ENCODE data around the gene SYNE1.

Gene SYNE1

DNA sequence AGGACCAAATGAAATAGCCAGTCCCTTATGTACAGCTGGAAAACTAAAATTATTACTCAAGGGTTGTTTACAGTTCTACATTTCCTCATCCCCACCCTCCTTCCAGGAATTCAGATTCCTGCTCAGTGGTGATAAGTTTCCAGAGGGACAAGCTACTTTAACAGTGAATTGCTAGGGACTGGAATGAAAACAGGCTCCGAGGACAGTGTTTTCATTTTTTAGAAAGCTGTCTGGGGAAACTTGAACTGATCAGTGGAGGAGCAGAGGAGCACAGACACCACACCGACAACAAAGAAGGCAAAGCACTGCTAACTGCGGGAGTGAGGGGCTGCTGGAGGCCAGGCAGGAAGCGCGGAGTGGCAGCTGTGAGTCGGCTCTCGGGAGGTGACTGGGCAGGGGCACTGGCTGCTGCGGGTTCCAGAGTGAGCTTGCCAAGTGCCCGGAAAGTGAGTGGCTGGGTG, 507.4 kb downstream of the SYNE1 start:
- Mint-ChIP-seq H3K27me3 (ENCODE audit: low read depth) (no peaks in the 10 kb centered on the region), H3K36me3 (ENCODE audit: low read depth) (peaks cover 51% of the 10 kb centered on the region), H3K27ac (no peak overlapping the region), H3K4me1 (ENCODE audit: low read depth) (peaks cover 11% of the 10 kb centered on the region), H3K9me3 (no peaks in the 10 kb centered on the region), H3K4me3 (no peak overlapping the region)

GRCh38 chr6:152127432-152128165, 509.6 kb downstream of the SYNE1 start:
- H3K9me3 Mint-ChIP-seq: no peaks in the 10 kb centered on the region
- peaks cover 11% of the 10 kb centered on the region for H3K4me1 Mint-ChIP-seq (ENCODE audit: low read depth)
- no peaks in the 10 kb centered on the region for H3K27me3 Mint-ChIP-seq (ENCODE audit: low read depth)
- no peak overlapping the region for H3K27ac Mint-ChIP-seq
- H3K36me3 Mint-ChIP-seq (ENCODE audit: low read depth): peaks cover 49% of the 10 kb centered on the region
- no peak overlapping the region for H3K4me3 Mint-ChIP-seq

DNA sequence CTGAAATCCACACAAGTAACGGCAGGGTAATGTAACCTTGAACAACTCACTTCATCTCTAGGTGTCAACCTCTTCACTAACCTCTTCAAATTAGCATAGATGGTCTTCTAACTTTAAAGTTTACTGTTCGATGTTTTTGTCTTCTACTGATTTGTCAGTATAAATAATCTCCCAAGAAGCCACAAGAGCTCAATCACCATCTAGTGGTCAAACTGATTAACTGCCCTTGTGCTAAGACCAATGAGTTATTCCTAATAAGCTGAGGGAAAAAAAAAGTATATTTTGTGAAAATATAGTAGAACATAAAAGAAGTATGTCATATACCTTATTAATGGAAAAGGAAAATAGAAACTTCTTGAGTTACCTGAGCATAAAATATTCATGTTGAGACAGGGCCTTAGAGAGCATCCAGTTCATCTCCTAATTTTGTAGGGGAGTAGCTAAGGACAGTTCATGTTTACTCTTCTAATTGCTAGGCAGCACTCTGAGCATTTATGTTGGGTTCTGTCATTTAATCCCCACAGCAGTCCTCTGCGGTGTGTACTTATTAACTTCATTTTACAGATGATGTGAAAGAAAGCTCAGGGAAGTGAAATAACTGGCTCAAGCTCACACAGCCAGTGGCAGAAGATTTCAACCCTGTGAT, 512.6 kb downstream of the SYNE1 start:
- Mint-ChIP-seq H3K27me3 (ENCODE audit: low read depth) (no peaks in the 10 kb centered on the region), H3K4me3 (no peak overlapping the region), H3K4me1 (ENCODE audit: low read depth) (peaks cover 5% of the 10 kb centered on the region), H3K9me3 (no peaks in the 10 kb centered on the region), H3K27ac (no peak overlapping the region), H3K36me3 (ENCODE audit: low read depth) (peaks cover 48% of the 10 kb centered on the region)

GRCh38 chr6:152123076-152123475, 514.1 kb downstream of the SYNE1 start:
- no peaks in the 10 kb centered on the region for H3K27me3 Mint-ChIP-seq (ENCODE audit: low read depth)
- peaks cover 43% of the 10 kb centered on the region for H3K36me3 Mint-ChIP-seq (ENCODE audit: low read depth)
- no peak overlapping the region for H3K4me3 Mint-ChIP-seq
- H3K27ac Mint-ChIP-seq: no peak overlapping the region
- peaks cover 4% of the 10 kb centered on the region for H3K4me1 Mint-ChIP-seq (ENCODE audit: low read depth)
- H3K9me3 Mint-ChIP-seq: no peaks in the 10 kb centered on the region

- no peak overlapping the region for H3K27ac Mint-ChIP-seq
- H3K4me1 Mint-ChIP-seq (ENCODE audit: low read depth): peaks cover 10% of the 10 kb centered on the region
- H3K36me3 Mint-ChIP-seq (ENCODE audit: low read depth): peaks cover 45% of the 10 kb centered on the region
- no peak overlapping the region for H3K4me3 Mint-ChIP-seq
- H3K9me3 Mint-ChIP-seq: no peaks in the 10 kb centered on the region
- H3K27me3 Mint-ChIP-seq (ENCODE audit: low read depth): no peaks in the 10 kb centered on the region
Observed at GRCh38 chr6:152122434-152122833, 514.7 kb downstream of the SYNE1 start.

DNA sequence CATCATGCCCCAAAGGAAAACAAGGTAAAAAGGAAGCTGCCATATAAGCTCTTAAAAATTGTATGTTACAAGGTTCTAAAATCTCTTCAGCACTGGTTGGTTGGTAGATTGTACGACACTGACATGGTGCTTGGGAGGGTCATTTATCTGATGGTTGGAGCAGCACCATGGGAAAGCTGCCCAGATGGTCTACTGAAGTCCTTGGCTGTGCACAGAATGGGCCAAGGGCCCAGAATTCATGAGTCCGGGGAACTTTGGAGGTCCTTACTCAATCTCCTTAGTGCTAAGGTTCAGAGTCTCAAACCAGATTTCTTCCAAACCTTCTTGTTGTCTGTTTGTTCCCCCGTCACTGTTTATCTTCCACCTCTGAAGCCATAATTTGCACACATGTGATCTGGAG, 515.3 kb downstream of the SYNE1 start:
- H3K27me3 Mint-ChIP-seq (ENCODE audit: low read depth): no peaks in the 10 kb centered on the region
- no peak overlapping the region for H3K27ac Mint-ChIP-seq
- H3K4me3 Mint-ChIP-seq: no peak overlapping the region
- H3K4me1 Mint-ChIP-seq (ENCODE audit: low read depth): peaks cover 10% of the 10 kb centered on the region
- H3K36me3 Mint-ChIP-seq (ENCODE audit: low read depth): peaks cover 44% of the 10 kb centered on the region
- no peaks in the 10 kb centered on the region for H3K9me3 Mint-ChIP-seq

- Mint-ChIP-seq H3K4me3 (no peak overlapping the region), H3K36me3 (ENCODE audit: low read depth) (peaks cover 43% of the 10 kb centered on the region), H3K27me3 (ENCODE audit: low read depth) (no peaks in the 10 kb centered on the region), H3K27ac (no peak overlapping the region), H3K9me3 (no peaks in the 10 kb centered on the region), H3K4me1 (ENCODE audit: low read depth) (peaks cover 9% of the 10 kb centered on the region)
Observed at GRCh38 chr6:152119831-152120230, 517.3 kb downstream of the SYNE1 start.

GRCh38 chr6:152118678-152119077, 518.5 kb downstream of the SYNE1 start:
- Mint-ChIP-seq H3K4me3 (no peak overlapping the region), H3K9me3 (no peaks in the 10 kb centered on the region), H3K36me3 (ENCODE audit: low read depth) (peaks cover 39% of the 10 kb centered on the region), H3K27me3 (ENCODE audit: low read depth) (no peaks in the 10 kb centered on the region), H3K27ac (no peak overlapping the region), H3K4me1 (ENCODE audit: low read depth) (peaks cover 9% of the 10 kb centered on the region)

DNA sequence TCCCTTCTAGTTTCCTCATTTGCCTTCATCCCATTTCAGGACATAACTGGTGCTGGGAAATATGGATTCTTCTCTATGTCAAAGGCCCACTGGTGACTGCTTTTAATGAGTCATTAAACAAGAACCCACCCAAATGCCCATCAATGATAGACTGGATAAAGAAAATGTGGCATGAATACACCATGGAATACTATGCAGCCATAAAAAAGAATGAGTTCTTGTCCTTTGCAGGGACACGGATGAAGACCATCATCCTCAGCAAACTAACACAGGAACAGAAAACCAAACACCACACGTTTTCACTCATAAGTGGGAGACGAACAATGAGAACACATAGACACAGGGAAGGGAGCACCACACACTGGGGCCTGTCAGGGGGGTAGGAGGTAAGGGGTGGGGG, 518.9 kb downstream of the SYNE1 start:
- H3K4me3 Mint-ChIP-seq: no peak overlapping the region
- peaks cover 36% of the 10 kb centered on the region for H3K36me3 Mint-ChIP-seq (ENCODE audit: low read depth)
- H3K27ac Mint-ChIP-seq: no peak overlapping the region
- no peaks in the 10 kb centered on the region for H3K9me3 Mint-ChIP-seq
- H3K27me3 Mint-ChIP-seq (ENCODE audit: low read depth): no peaks in the 10 kb centered on the region
- peaks cover 9% of the 10 kb centered on the region for H3K4me1 Mint-ChIP-seq (ENCODE audit: low read depth)

DNA sequence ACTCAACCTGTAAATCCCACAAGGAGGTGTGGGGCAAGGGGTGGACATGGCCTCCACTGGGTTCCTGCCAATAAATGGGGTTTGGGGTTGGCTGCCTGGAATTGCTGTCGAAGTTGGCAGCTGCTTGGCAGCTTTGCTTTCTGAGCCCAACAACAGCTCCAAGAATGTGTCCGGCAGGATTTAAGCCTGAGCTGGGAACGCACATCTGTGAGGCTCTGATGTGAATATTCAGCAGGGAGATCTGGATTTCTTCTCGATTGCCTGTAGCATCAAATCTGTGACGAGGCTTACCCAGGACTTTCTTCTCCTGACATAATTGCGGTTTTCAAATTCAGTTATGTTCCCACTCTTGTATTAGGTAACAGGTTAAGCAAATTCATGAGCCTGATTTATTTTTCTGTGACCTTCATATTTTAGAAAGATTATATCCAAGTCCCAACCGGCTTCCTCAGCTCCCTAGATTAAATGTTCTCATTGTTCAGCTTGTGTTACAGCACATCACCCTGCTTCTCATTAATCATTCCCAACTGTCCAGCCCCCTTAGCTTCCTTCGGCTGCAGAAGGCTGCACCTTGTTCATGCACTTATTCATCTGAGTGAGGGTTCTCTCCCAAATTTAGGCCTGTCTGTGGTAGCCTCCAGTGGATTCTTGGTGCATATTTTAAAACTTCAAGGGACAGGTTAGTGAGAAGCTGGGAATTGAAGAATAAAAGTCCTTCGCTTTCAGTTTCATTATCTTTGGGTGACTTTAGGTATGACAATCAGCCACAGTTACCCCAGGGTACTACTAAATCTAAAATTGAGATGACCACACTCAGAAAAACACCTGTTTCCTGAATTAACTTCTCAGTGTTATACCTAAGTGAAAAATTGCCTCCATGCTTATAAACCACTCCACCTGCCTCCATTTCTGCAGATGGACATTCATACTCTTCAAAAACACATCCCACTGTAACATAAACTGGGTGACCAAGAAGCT, 519.7 kb downstream of the SYNE1 start:
- Mint-ChIP-seq H3K9me3 (no peaks in the 10 kb centered on the region), H3K4me1 (ENCODE audit: low read depth) (peaks cover 9% of the 10 kb centered on the region), H3K36me3 (ENCODE audit: low read depth) (peaks cover 36% of the 10 kb centered on the region), H3K4me3 (no peak overlapping the region), H3K27ac (no peak overlapping the region), H3K27me3 (ENCODE audit: low read depth) (no peaks in the 10 kb centered on the region)

DNA sequence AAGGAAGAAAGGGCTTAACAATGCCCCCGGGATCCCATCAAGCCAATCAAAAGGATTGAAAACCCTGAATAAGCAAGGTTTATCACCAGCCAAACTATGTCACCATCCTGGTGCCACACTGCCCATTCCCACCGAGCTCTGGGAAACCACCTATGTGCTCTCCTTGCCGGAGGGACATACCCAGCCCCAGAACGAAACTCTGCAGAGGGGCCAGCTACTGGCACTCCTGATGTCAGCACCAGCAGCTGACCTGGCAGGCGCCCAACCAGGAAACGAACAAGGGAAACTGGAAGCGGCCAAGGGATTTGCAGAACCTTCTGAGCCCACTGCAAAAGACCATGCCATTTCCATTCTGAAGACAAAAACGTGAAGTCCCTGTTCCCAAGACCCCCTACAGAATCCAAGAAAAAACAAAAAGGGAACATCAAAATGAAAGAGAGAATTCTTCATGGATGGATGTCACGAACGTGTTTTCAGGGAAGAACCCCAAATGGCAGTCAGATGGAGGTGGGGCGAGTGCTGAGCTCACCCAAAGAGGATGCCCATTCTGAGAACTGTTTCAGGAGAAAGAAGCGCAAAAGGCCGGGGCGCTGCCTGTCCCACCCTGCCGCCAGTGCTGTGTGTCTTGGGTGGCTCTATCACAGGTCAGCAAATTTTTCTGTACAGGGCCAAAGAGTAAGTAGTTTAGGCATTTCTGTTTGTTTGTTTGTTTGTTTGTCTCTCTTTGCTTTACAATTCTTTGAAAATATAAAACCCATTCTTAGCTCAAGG, 524.5 kb downstream of the SYNE1 start:
- Mint-ChIP-seq H3K36me3 (ENCODE audit: low read depth) (no peaks in the 10 kb centered on the region), H3K4me1 (ENCODE audit: low read depth) (peaks cover 6% of the 10 kb centered on the region), H3K4me3 (no peak overlapping the region), H3K27me3 (ENCODE audit: low read depth) (peaks cover 11% of the 10 kb centered on the region), H3K9me3 (no peaks in the 10 kb centered on the region), H3K27ac (no peak overlapping the region)

DNA sequence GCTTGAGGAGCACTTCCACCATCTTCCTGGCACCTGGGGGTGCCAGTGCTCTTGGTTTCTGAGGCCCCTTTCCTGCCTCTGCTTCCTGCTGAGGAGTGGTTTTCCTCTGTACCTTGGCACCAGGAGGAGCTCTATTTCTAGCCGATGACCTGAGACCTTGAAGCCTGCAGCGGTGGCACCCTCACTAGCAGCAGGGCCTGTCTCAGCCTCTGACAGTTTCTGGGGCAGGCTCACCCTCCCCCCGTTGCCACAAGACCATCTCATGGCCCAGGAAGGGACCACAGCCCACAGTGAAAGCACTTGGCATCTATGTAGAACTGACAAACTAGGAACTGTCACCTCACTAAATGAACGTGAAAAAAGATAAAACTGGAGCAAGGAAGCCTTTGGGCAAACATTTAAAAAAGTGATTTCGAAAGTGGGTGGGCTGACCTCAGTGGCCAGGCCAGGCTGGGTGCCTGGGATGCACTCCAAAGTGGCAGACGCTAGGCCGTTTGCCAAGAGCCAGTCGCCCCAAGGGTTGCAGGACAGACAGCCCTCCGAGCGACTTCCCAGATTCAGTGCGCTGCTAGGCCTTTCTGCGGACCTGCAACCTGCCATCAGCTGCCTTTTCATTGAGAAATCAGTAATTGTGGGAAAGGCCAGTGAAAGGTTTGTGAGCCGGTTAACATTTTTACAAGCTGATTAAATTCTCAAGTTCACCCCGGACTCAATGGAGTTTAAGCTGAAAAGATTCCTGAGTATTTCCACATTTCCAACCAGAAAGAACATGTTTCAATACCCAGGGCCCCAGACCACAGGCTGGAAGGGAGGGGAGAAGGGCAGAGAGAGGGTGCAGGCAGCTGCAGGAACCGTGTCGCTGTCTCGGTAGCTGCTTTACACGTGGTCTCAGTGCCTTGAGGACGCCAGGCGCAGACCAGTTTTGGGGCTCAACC, 526.0 kb downstream of the SYNE1 start:
- Mint-ChIP-seq H3K4me1 (ENCODE audit: low read depth) (peaks cover 4% of the 10 kb centered on the region), H3K4me3 (no peak overlapping the region), H3K27me3 (ENCODE audit: low read depth) (peaks cover 17% of the 10 kb centered on the region), H3K27ac (no peak overlapping the region), H3K9me3 (no peaks in the 10 kb centered on the region), H3K36me3 (ENCODE audit: low read depth) (no peaks in the 10 kb centered on the region)

GRCh38 chr6:152107973-152108372, 529.2 kb downstream of the SYNE1 start:
- Mint-ChIP-seq H3K27me3 (ENCODE audit: low read depth) (peaks cover 17% of the 10 kb centered on the region), H3K4me3 (no peak overlapping the region), H3K9me3 (no peaks in the 10 kb centered on the region), H3K36me3 (ENCODE audit: low read depth) (no peaks in the 10 kb centered on the region), H3K4me1 (ENCODE audit: low read depth) (peaks cover 4% of the 10 kb centered on the region), H3K27ac (no peak overlapping the region)

Data from T-helper 1 cell treated with Interleukin-12 subunit alpha and Interleukin-12 subunit beta and Interleukin-4 antibody, amounts not matched to agents 30 μg/mL and 1 μg/mL, for 36 hours (primary cell).